DMS79 treated with DMSO at 0.1 percent for 48 hours (cell line): ENCODE data around the gene HSPA12A.
A peak's percentile ranks its signal among the peaks of the same experiment; 100 is the strongest.

Source experiments
- DNase-seq: peaks from one replicate; lab custom pipeline; 2025; lab: John Stamatoyannopoulos, UW

HSPA12A gene

DNA sequence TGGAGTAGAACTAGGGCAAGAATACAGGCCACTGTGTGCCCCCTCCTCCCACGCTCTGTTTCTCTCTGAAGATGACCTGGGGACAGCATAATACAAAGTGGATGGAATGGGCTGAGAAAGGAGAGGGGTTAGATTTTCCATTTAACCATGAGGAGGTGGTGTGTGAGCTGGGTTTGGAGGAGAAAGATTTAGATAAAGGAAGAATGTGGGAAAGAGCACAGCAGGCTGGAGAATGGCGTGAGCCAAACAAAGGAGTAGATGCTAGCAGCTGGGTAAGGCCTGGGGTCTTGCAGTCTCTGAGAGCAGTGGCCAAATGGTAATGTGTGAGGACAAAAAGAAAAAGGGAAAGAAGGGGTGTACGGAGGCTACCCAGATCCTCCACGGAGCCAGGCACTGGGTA lies 113.0 kb downstream of the HSPA12A start:
- no peak for DNase-seq

DNA sequence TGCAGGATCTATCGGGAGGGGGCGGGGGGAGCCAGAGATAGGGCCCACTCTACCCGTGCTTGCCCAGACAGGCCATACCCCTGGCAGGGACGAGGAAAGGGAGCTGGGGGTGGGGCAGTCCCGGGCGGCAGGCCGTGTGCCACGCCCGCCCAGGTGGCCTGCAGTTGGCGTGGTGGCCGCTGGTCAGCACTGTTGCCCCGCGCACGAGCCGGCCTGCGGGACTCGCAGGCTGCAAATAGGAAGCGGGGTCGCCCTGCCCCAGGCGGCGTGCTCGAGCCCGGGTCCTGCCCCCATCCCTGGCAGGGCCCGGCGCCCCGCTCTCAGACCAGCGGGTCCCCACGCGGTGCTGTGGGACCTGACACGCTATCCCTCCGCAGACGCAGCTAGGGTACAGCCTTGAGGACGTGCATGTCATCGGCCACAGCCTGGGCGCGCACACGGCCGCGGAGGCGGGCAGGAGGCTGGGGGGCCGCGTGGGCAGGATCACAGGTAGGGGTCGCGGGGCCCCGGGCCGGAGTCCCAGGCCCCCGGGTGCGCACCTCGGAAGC lies 114.9 kb downstream of the HSPA12A start:
- peak; percentile 6 for DNase-seq

- DNase-seq = no peak
Observed at GRCh38 chr10:116626815-116627214, 115.6 kb downstream of the HSPA12A start.

DNA sequence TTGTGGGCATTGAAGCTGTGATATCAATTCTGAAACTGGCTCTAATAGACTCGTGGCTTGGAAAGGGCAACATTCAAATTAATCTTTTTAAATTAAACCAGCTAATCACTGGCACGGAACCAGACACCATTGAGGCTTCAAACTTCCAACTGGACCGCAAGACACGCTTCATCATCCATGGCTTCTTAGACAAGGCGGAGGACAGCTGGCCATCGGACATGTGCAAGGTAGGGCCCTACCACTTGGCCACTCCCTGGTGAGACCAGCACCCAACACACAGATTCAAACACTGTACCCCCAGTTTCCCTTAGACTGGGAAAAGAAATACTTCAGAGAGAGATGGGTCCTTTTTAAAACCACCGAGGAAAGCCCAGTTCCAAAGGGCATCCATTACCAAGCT lies 116.5 kb downstream of the HSPA12A start:
- DNase-seq = no peak

- DNase-seq = no peak
Observed at GRCh38 chr10:116621934-116622655, 120.3 kb downstream of the HSPA12A start.

GRCh38 chr10:116621476-116621875 lies 120.9 kb downstream of the HSPA12A start:
- DNase-seq = no peak
